HepG2 (cell line): Measurements from ENCODE around the gene ACACB. TPM values are rescaled to one million over a fixed set of nuclear protein-coding genes. Genes with fewer than 3 reads are reported as not detected.

ENCODE experiments used
- CBX1 ChIP-seq: IDR thresholded peaks from one replicate; pipeline ENCODE4 v1.6.1; 2016; ENCODE audit warnings: antibody characterized with exemption, low read depth
- CENPT ChIP-seq: sonication (generic); formaldehyde crosslinking; IDR thresholded peaks from 2 replicates; pipeline ENCODE4 v1.8.0; 2022; ENCODE audit warnings: low read depth, mild to moderate bottlenecking, moderate library complexity, missing genetic modification reagents
- CTCF ChIP-seq: sonication (generic); formaldehyde crosslinking; IDR thresholded peaks from 2 replicates; pipeline ENCODE4 v1.5.0; 2020; ENCODE audit warnings: mild to moderate bottlenecking, missing genetic modification reagents, moderate library complexity
- FOXO1 ChIP-seq: sonication (generic); formaldehyde crosslinking; IDR thresholded peaks from 2 replicates; pipeline ENCODE4 v1.4.0; 2020; ENCODE audit warnings: missing genetic modification reagents
- PAF1 ChIP-seq: IDR thresholded peaks from 2 replicates; pipeline ENCODE4 v1.6.1; 2016; ENCODE audit warnings: missing genetic modification reagents, missing compliant biosample characterization
- RAD51 ChIP-seq: fragments of 450-650 bp; IDR thresholded peaks from 2 replicates; pipeline ENCODE4 v1.6.1; 2016; ENCODE audit warnings: borderline replicate concordance
- RNF219 ChIP-seq: sonication (generic); formaldehyde crosslinking; IDR thresholded peaks from 2 replicates; pipeline ENCODE4 v1.5.0; 2020; ENCODE audit warnings: mild to moderate bottlenecking, missing genetic modification reagents
- SALL2 ChIP-seq: sonication (generic); formaldehyde crosslinking; IDR thresholded peaks from 2 replicates; pipeline ENCODE4 v1.8.1; 2023; ENCODE audit warnings: mild to moderate bottlenecking, missing genetic modification reagents, inconsistent platforms
- SMC3 ChIP-seq: IDR thresholded peaks from 2 replicates; pipeline ENCODE4 v1.6.1; 2011; ENCODE audit warnings: low read length, improper control_type of control experiment
- SNRNP70 ChIP-seq: fragments of 200-400 bp; formaldehyde crosslinking; IDR thresholded peaks from 2 replicates; pipeline ENCODE4 v1.6.1; 2017; ENCODE audit warnings: mild to moderate bottlenecking, low read depth, low read length, moderate library complexity
- SYNCRIP ChIP-seq: fragments of 200-400 bp; formaldehyde crosslinking; IDR thresholded peaks from 2 replicates; pipeline ENCODE4 v1.6.1; 2018; ENCODE audit warnings: mild to moderate bottlenecking, low read depth, low read length; ENCODE audit not compliant: insufficient read depth
- TAF1 ChIP-seq: sonication (generic); formaldehyde crosslinking; IDR thresholded peaks from 2 replicates; pipeline ENCODE4 v1.4.0; 2020; ENCODE audit warnings: missing genetic modification reagents
- ZBTB10 ChIP-seq: sonication (generic); formaldehyde crosslinking; IDR thresholded peaks from 2 replicates; pipeline ENCODE4 v1.4.0; 2020; ENCODE audit warnings: missing genetic modification reagents, borderline replicate concordance
- ZBTB25 ChIP-seq: IDR thresholded peaks from 2 replicates; pipeline ENCODE4 v1.6.1; 2018; ENCODE audit warnings: missing genetic modification reagents
- ZHX1 ChIP-seq: sonication (generic); formaldehyde crosslinking; IDR thresholded peaks from 2 replicates; pipeline ENCODE4 v1.8.1; 2022; ENCODE audit warnings: low read depth, mild to moderate bottlenecking, missing genetic modification reagents
- ZNF430 ChIP-seq: sonication (generic); formaldehyde crosslinking; IDR thresholded peaks from 2 replicates; pipeline ENCODE4 v1.9.0; 2021; ENCODE audit warnings: mild to moderate bottlenecking, missing genetic modification reagents
- ZNF547 ChIP-seq: sonication (generic); formaldehyde crosslinking; IDR thresholded peaks from 2 replicates; pipeline ENCODE4 v1.5.1; 2020; ENCODE audit warnings: mild to moderate bottlenecking, missing genetic modification reagents
- ZZZ3 ChIP-seq: sonication (generic); formaldehyde crosslinking; IDR thresholded peaks from 2 replicates; pipeline ENCODE4 v1.4.0; 2020; ENCODE audit warnings: missing genetic modification reagents, mild to moderate bottlenecking, borderline replicate concordance
- polyA plus RNA-seq, 8 experiments: library from polyadenylated mRNA; depleted of rRNA in 3 of 8; stranded (reverse) in 7 of 8; unstranded in 1 of 8; fragments of >200 nt; fragmentation: Illumina TruSeq in 4 of 8; extraction: Trizol in 4 of 8; gene quantifications; 2 replicates each; pipeline versions ENCODE4 v1.2.1 to v1.2.3, GENCODE V29; 2011 to 2016; ENCODE audit warnings: low read depth in 4 of 8, missing spikeins in 1 of 8, mixed read lengths in 1 of 8; ENCODE audit not compliant: insufficient read depth in 1 of 8
- total RNA-seq, 5 experiments: library from RNA; depleted of rRNA; stranded (reverse); fragments of >200 nt; fragmentation: Illumina TruSeq; extraction: Trizol; gene quantifications; 2 replicates each; pipeline ENCODE4 v1.2.3, GENCODE V29; 2016; ENCODE audit warnings: low read depth in 1 of 5

Gene ACACB
- total and polyA plus RNA-seq, 2 of the 13 experiments (the other 11 are each of a cell fraction or from before 2014, with no cell fraction given) = 6.2 to 8.6 TPM

GRCh38 chr12:109154451-109155438, 38.4 kb downstream of the ACACB start (continued):
- TF ChIP-seq ZBTB25 = no peak
- TF ChIP-seq CTCF (CRISPR knock-in tag) = peak; percentile 36; the same call in 1 of the 2 replicates
- 0 out of 2 replicates have a peak, but pooled peaks have one; percentile 9 for TF ChIP-seq SALL2 (CRISPR knock-in tag)
- no peak for TF ChIP-seq RNF219
- TF ChIP-seq ZZZ3 = no peak
- TF ChIP-seq SMC3 = no peak
- TF ChIP-seq RAD51 = no peak
- no peak for TF ChIP-seq CBX1
- TF ChIP-seq ZNF430 (CRISPR knock-in tag) = no peak
- no peak for TF ChIP-seq ZNF547
- no peak for TF ChIP-seq CENPT (CRISPR knock-in tag)
- no peak for TF ChIP-seq SNRNP70
- no peak for TF ChIP-seq PAF1 (CRISPR knock-in tag)
- TF ChIP-seq ZHX1 = no peak
- peak; percentile 57; the same call in 1 of the 2 replicates for TF ChIP-seq TAF1 (CRISPR knock-in tag)
- 0 out of 2 replicates have a peak, but pooled peaks have one; percentile 34 for TF ChIP-seq ZBTB10 (CRISPR knock-in tag)
- no peak for TF ChIP-seq SYNCRIP
- no peak for TF ChIP-seq FOXO1 (CRISPR knock-in tag)
